Tibial nerve (tissue), 4 donors: Measurements from ENCODE around the gene FBLL1.

Experiments
- CTCF ChIP-seq, 5 experiments: fragments of 200-600 bp in 3 of 5; fragments of 450-650 bp in 2 of 5; sonication (generic) in 3 of 5; IDR thresholded peaks; one replicate each; pipeline ENCODE4 v1.5.1; 2016 to 2019; ENCODE audit warnings: antibody characterized with exemption in 5 of 5, mild to moderate bottlenecking in 3 of 5, moderate library complexity in 2 of 5
- EP300 ChIP-seq, 2 donors: sonication (generic); formaldehyde crosslinking; IDR thresholded peaks; one replicate each; pipeline ENCODE4 v1.6.1; 2017; ENCODE audit warnings: antibody characterized with exemption in 2 of 2, mild to moderate bottlenecking in 1 of 2
- POLR2A ChIP-seq, 2 donors: fragments of 450-650 bp; IDR thresholded peaks; one replicate each; pipeline ENCODE4 v1.6.1; 2017; ENCODE audit warnings: antibody characterized with exemption in 2 of 2, mild to moderate bottlenecking in 2 of 2, moderate library complexity in 2 of 2

GRCh38 chr5:168486136-168486879 is 42.8 kb upstream of the FBLL1 start, which contains the start of gene RARS1:
- TF ChIP-seq CTCF (IDR thresholded peaks at IDR 0.05) (peak; percentile 91 to 97 (median 95)), EP300 (IDR thresholded peaks at IDR 0.05) (peak in 1 of 2 donors; percentile 96), POLR2A (IDR thresholded peaks at IDR 0.05) (peak; percentile 52 to 75)
